ENCODE results near the gene FGGY.
"Not testable (repeated sequence)": the region's sequence is repeated elsewhere in the genome, so short reads cannot be mapped to it uniquely, and the experiment has no call there.

FGGY gene

GRCh38 chr1:59549066-59549837, 252.4 kb downstream of the FGGY start:
- no peak for DNase-seq (ENCODE audit: low read depth)
- no peak overlapping the region for H3K4me3 ChIP-seq (ENCODE audit: low read depth, low read length)

- peak; percentile 77 for DNase-seq (ENCODE audit: low read depth)
These were observed 253.0 kb downstream of the FGGY start for GRCh38 chr1:59549903-59550302.

DNA sequence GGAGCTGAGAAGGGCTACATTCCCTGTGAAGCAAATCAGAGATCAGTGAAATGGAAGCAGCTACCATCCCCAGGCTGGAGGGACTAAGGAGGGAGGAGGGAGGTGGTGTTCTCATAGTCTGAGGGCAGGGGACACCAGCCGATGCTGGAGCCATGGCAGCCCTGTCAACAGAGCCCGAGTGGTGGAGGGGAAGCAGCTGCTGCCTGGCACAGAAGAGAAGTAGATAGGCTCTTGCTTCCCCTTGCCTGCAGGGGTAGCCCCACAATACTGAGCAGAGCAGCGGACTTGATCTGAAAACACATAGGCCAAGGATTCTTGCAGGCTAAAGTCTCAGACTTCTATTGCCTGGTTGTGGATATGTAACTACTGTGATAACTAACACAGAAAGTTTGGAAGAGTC, 255.1 kb downstream of the FGGY start:
- H3K4me3 ChIP-seq (ENCODE audit: low read depth, low read length), result no peak overlapping the region
- no peak for DNase-seq (ENCODE audit: low read depth)

More at GRCh38 chr1:59549903-59550302, 253.0 kb downstream of the FGGY start:
- no peak overlapping the region for H3K4me3 ChIP-seq (ENCODE audit: low read depth, low read length)

GRCh38 chr1:59553371-59553770, 256.5 kb downstream of the FGGY start:
- no peak for DNase-seq (ENCODE audit: low read depth)
- no peak overlapping the region for H3K4me3 ChIP-seq (ENCODE audit: low read depth, low read length)

GRCh38 chr1:59554011-59554663, 257.2 kb downstream of the FGGY start:
- no peak for DNase-seq (ENCODE audit: low read depth)

GRCh38 chr1:59554752-59555151, 257.9 kb downstream of the FGGY start:
- H3K4me3 ChIP-seq (ENCODE audit: low read depth, low read length), result no peak overlapping the region
- no peak for DNase-seq (ENCODE audit: low read depth)

More at GRCh38 chr1:59554011-59554663, 257.2 kb downstream of the FGGY start:
- no peak overlapping the region for H3K4me3 ChIP-seq (ENCODE audit: low read depth, low read length)

DNA sequence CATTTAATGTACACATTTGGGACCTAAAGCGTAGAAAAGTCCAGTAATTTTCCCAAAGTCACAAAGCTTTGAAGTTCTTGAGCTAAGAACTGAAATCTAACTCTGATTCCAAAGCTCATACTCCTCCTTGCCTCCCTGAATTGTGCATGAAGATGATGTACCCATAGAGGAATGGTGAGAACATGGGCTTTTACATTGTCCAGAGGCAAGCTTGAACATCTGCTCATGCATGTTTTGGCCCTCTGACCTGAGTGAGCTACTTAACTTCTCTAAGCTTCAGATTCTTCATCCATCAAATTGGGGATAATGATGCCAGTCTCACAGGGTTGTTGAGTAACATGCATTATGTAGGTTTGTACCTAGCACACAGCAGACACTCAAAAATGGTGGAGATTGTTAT, 259.5 kb downstream of the FGGY start:
- DNase-seq (ENCODE audit: low read depth), result no peak
- no peak overlapping the region for H3K4me3 ChIP-seq (ENCODE audit: low read depth, low read length)

- no peak overlapping the region for H3K4me3 ChIP-seq (ENCODE audit: low read depth, low read length)
- no peak for DNase-seq (ENCODE audit: low read depth)
These were observed 260.1 kb downstream of the FGGY start for GRCh38 chr1:59556802-59557548.

GRCh38 chr1:59557549-59557885, 260.6 kb downstream of the FGGY start:
- DNase-seq (ENCODE audit: low read depth), result no peak
- no peak overlapping the region for H3K4me3 ChIP-seq (ENCODE audit: low read depth, low read length)

- not testable (repeated sequence) for H3K4me3 ChIP-seq (ENCODE audit: low read depth, low read length); DNase-seq (ENCODE audit: low read depth)
These were observed 261.7 kb downstream of the FGGY start for GRCh38 chr1:59558580-59558979.

- no peak for DNase-seq (ENCODE audit: low read depth)
- H3K4me3 ChIP-seq (ENCODE audit: low read depth, low read length), result no peak overlapping the region
These were observed 264.0 kb downstream of the FGGY start for GRCh38 chr1:59560807-59561450.

DNA sequence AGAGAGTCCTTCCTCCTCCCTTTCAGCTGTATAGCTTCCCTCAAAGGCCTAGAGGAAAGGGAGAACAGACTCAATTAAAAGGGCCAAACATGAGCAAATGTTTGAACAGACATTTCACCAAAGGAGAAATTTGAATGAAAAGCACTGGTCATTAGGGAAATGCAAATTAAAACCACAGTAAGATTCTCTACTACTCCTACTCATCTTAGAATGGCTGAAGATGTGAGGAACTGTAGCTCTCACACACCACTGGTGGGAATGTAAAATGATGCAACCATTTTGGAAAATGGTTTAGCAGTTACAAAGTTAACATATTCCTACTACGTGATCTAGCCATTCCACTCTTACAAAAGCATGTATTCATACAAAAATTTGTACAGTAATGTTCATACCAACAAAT, 264.9 kb downstream of the FGGY start:
- no peak overlapping the region for H3K4me3 ChIP-seq (ENCODE audit: low read depth, low read length)
- no peak for DNase-seq (ENCODE audit: low read depth)

GRCh38 chr1:59564192-59564891, 267.4 kb downstream of the FGGY start:
- DNase-seq (ENCODE audit: low read depth), result no peak
- no peak overlapping the region for H3K4me3 ChIP-seq (ENCODE audit: low read depth, low read length)

DNA sequence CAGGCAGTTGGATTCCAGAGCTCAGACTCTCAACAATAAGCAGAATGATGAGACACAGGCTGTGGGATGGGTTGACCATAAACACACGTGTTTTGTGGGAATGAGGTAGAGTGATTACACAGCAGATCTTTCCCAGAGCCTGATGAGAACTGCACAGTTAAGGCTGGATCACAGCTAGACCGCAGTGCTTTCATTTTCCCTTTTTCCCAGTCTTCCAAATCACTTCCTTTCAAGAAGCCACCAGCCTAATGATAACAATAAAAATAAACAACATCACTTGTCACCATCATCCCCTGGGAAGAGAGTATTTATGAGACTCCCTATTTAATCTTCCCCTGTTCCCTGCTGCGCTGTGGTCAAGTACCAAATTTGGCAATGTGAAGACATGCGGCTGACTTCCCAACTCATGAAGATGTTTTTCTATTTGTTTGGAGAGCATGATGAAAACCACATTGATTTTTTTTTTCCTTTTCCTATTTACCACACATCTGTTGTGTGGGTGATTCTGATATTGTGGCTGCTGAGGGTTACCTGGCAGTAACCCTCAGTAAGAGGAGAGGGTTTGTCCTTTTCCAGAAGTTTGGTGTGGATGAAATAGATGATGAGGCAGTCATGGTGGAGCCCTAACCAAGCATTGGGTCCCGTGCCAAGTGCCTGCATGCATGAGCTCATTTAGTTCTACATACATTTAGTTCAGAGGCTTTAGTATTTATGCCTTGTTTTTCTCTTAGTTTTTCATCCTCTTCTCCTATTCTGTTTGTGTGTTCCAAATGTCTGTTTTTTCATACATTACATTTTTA, 268.9 kb downstream of the FGGY start:
- no peak overlapping the region for H3K4me3 ChIP-seq (ENCODE audit: low read depth, low read length)
- peak; percentile 71 for DNase-seq (ENCODE audit: low read depth)

- no peak overlapping the region for H3K4me3 ChIP-seq (ENCODE audit: low read depth, low read length)
- no peak for DNase-seq (ENCODE audit: low read depth)
These were observed 271.5 kb downstream of the FGGY start for GRCh38 chr1:59568158-59568935.

GRCh38 chr1:59569198-59569597, 272.3 kb downstream of the FGGY start:
- no peak overlapping the region for H3K4me3 ChIP-seq (ENCODE audit: low read depth, low read length)
- no peak for DNase-seq (ENCODE audit: low read depth)

GRCh38 chr1:59570524-59570923, 273.6 kb downstream of the FGGY start:
- DNase-seq (ENCODE audit: low read depth), result no peak
- H3K4me3 ChIP-seq (ENCODE audit: low read depth, low read length), result no peak overlapping the region

DNA sequence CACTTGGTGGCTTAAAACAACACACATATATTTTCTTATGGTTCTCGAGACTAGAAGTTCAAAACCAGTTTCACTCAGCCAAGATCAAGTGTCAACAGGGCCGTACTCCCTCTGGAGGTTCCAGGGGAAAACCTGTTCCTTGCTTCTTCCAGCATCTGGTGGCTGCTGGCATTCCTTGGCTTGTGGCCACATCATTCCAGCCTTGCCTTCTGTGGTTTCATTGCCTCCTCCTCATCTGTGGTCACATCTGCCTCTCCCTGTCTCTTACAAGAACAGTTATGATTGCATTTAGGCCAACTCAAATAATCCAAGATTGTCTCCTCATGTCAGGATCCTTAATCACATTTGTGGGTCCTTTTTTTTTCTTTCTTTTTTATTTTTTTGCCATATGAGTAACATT, 277.2 kb downstream of the FGGY start:
- H3K4me3 ChIP-seq (ENCODE audit: low read depth, low read length), result no peak overlapping the region
- DNase-seq (ENCODE audit: low read depth), result peak; percentile 71
